Endothelial cell of coronary artery (primary cell): Measurements from ENCODE around the gene ORC6. TPM values are rescaled to one million over a fixed set of nuclear protein-coding genes. Genes with fewer than 3 reads are reported as not detected.

Experiments
- total RNA-seq: library from RNA; depleted of rRNA; stranded (reverse); fragments of >200 nt; gene quantifications from 2 replicates; pipeline ENCODE4 v1.2.3, GENCODE V29; 2014

Gene ORC6
- 7.9 and 11.2 TPM in 2 replicates for total RNA-seq

GRCh38 chr16:46689365-46690280 is at the start of gene ORC6:
Gene ORC6 (plus strand): TSS chr16:46689659. CDS start chr16:46689706, 47 bp downstream.

GRCh38 chr16:46688654-46689364 is 650 bp upstream of the ORC6 start, which contains the start of gene VPS35:
Gene VPS35 (minus strand): TSS chr16:46689178. CDS start chr16:46689133, 45 bp downstream.

Other genes starting within 250 kb of the ORC6 start
- gene SHCBP1, start 68.3 kb upstream of the ORC6 start, total RNA-seq, result 11.5 and 29.1 TPM in 2 replicates
- 76.1 and 80.7 TPM in 2 replicates for gene VPS35, start 481 bp upstream of the ORC6 start, total RNA-seq
- 0.09 and 0.27 TPM in 2 replicates for gene MYLK3, start 58.7 kb downstream of the ORC6 start, total RNA-seq
- gene C16orf87, start 141.5 kb downstream of the ORC6 start, total RNA-seq, result 5.8 and 10.1 TPM in 2 replicates
- 10.1 and 16.5 TPM in 2 replicates for gene GPT2, start 194.7 kb downstream of the ORC6 start, total RNA-seq